HepG2 (cell line): Measurements from ENCODE around the gene STOML1. TPM values are rescaled to one million over a fixed set of nuclear protein-coding genes. Genes with fewer than 3 reads are reported as not detected.

ENCODE experiments used
- BCL6 ChIP-seq: IDR thresholded peaks from 2 replicates; pipeline ENCODE4 v1.6.1; 2016; ENCODE audit warnings: missing genetic modification reagents, missing compliant biosample characterization
- CHD2 ChIP-seq: IDR thresholded peaks from 2 replicates; pipeline ENCODE4 v1.6.1; 2011; ENCODE audit warnings: low read depth, low read length, improper control_type of control experiment
- ETV5 ChIP-seq: IDR thresholded peaks from 2 replicates; pipeline ENCODE4 v1.6.1; 2018; ENCODE audit warnings: missing biosample characterization, missing genetic modification reagents, inconsistent platforms, borderline replicate concordance
- GATAD1 ChIP-seq: IDR thresholded peaks from 2 replicates; pipeline ENCODE4 v1.6.1; 2016; ENCODE audit warnings: missing genetic modification reagents, missing compliant biosample characterization
- GLI4 ChIP-seq: sonication (generic); formaldehyde crosslinking; IDR thresholded peaks from 2 replicates; pipeline ENCODE4 v1.5.1; 2020; ENCODE audit warnings: missing genetic modification reagents, mild to moderate bottlenecking, moderate library complexity, borderline replicate concordance
- HMGA1 ChIP-seq: sonication (generic); formaldehyde crosslinking; conservative IDR thresholded peaks from 2 replicates; pipeline ENCODE4 v1.4.0; 2020; ENCODE audit warnings: missing genetic modification reagents
- KMT2B ChIP-seq: IDR thresholded peaks from 2 replicates; pipeline ENCODE4 v1.6.1; 2016; ENCODE audit warnings: missing genetic modification reagents, missing compliant biosample characterization
- MZF1 ChIP-seq: sonication (generic); formaldehyde crosslinking; IDR thresholded peaks from 2 replicates; pipeline ENCODE4 v1.8.1; 2023; ENCODE audit warnings: mild to moderate bottlenecking, missing genetic modification reagents, borderline replicate concordance
- POLR2AphosphoS2 ChIP-seq: IDR thresholded peaks from 2 replicates; pipeline ENCODE4 v1.6.1; 2011; ENCODE audit warnings: low read depth, low read length, improper control_type of control experiment
- SALL1 ChIP-seq: sonication (generic); formaldehyde crosslinking; IDR thresholded peaks from 2 replicates; pipeline ENCODE4 v1.8.0; 2022; ENCODE audit warnings: mild to moderate bottlenecking, missing genetic modification reagents
- SALL2 ChIP-seq: sonication (generic); formaldehyde crosslinking; IDR thresholded peaks from 2 replicates; pipeline ENCODE4 v1.8.1; 2023; ENCODE audit warnings: mild to moderate bottlenecking, missing genetic modification reagents, inconsistent platforms
- SMAD9 ChIP-seq: sonication (generic); formaldehyde crosslinking; IDR thresholded peaks from 2 replicates; pipeline ENCODE4 v1.5.1; 2020; ENCODE audit warnings: mild to moderate bottlenecking, missing genetic modification reagents
- SMARCC2 ChIP-seq: fragments of 450-650 bp; IDR thresholded peaks from 2 replicates; pipeline ENCODE4 v1.6.1; 2017; ENCODE audit warnings: antibody characterized with exemption, mild to moderate bottlenecking
- SP2 ChIP-seq: sonication (generic); formaldehyde crosslinking; IDR thresholded peaks from 2 replicates; pipeline ENCODE4 v1.5.1; 2020; ENCODE audit warnings: mild to moderate bottlenecking, missing genetic modification reagents
- TEAD2 ChIP-seq: sonication (generic); formaldehyde crosslinking; IDR thresholded peaks from 2 replicates; pipeline ENCODE4 v1.9.0; 2021; ENCODE audit warnings: missing genetic modification reagents
- XBP1 ChIP-seq: sonication (generic); formaldehyde crosslinking; IDR thresholded peaks from 2 replicates; pipeline ENCODE4 v1.5.0; 2020; ENCODE audit warnings: missing genetic modification reagents
- ZFP36L1 ChIP-seq: sonication (generic); formaldehyde crosslinking; IDR thresholded peaks from 2 replicates; pipeline ENCODE4 v1.8.0; 2022; ENCODE audit warnings: mild to moderate bottlenecking, missing genetic modification reagents, moderate library complexity
- ZFP90 ChIP-seq: sonication (generic); formaldehyde crosslinking; IDR thresholded peaks from 2 replicates; pipeline ENCODE4 v1.8.0; 2022; ENCODE audit warnings: missing genetic modification reagents, mild to moderate bottlenecking, inconsistent platforms, borderline replicate concordance
- ZNF205 ChIP-seq: IDR thresholded peaks from 2 replicates; pipeline ENCODE4 v1.6.1; 2018; ENCODE audit warnings: missing biosample characterization, missing genetic modification reagents
- ZNF430 ChIP-seq: sonication (generic); formaldehyde crosslinking; IDR thresholded peaks from 2 replicates; pipeline ENCODE4 v1.9.0; 2021; ENCODE audit warnings: mild to moderate bottlenecking, missing genetic modification reagents
- ZNF546 ChIP-seq: sonication (generic); formaldehyde crosslinking; conservative IDR thresholded peaks from 2 replicates; pipeline ENCODE4 v1.8.1; 2023; ENCODE audit warnings: mild to moderate bottlenecking, missing genetic modification reagents
- ZNF563 ChIP-seq: sonication (generic); formaldehyde crosslinking; IDR thresholded peaks from 2 replicates; pipeline ENCODE4 v1.8.0; 2022; ENCODE audit warnings: mild to moderate bottlenecking, moderate library complexity, missing genetic modification reagents
- ZNF580 ChIP-seq: IDR thresholded peaks from 2 replicates; pipeline ENCODE4 v1.6.1; 2016; ENCODE audit warnings: low read depth, borderline replicate concordance
- ZNF652 ChIP-seq: IDR thresholded peaks from 2 replicates; pipeline ENCODE4 v1.6.1; 2016; ENCODE audit warnings: low read depth, borderline replicate concordance
- ZNF674 ChIP-seq: sonication (generic); formaldehyde crosslinking; IDR thresholded peaks from 2 replicates; pipeline ENCODE4 v1.5.0; 2020; ENCODE audit warnings: low read depth, mild to moderate bottlenecking, missing genetic modification reagents
- ZNF720 ChIP-seq: sonication (generic); formaldehyde crosslinking; IDR thresholded peaks from 2 replicates; pipeline ENCODE4 v1.4.0; 2020; ENCODE audit warnings: missing genetic modification reagents
- ZNF761 ChIP-seq: sonication (generic); formaldehyde crosslinking; conservative IDR thresholded peaks from 2 replicates; pipeline ENCODE4 v1.4.0; 2020; ENCODE audit warnings: mild to moderate bottlenecking, missing genetic modification reagents
- polyA plus RNA-seq, 8 experiments: library from polyadenylated mRNA; depleted of rRNA in 3 of 8; stranded (reverse) in 7 of 8; unstranded in 1 of 8; fragments of >200 nt; fragmentation: Illumina TruSeq in 4 of 8; extraction: Trizol in 4 of 8; gene quantifications; 2 replicates each; pipeline versions ENCODE4 v1.2.1 to v1.2.3, GENCODE V29; 2011 to 2016; ENCODE audit warnings: low read depth in 4 of 8, missing spikeins in 1 of 8, mixed read lengths in 1 of 8; ENCODE audit not compliant: insufficient read depth in 1 of 8
- total RNA-seq, 5 experiments: library from RNA; depleted of rRNA; stranded (reverse); fragments of >200 nt; fragmentation: Illumina TruSeq; extraction: Trizol; gene quantifications; 2 replicates each; pipeline ENCODE4 v1.2.3, GENCODE V29; 2016; ENCODE audit warnings: low read depth in 1 of 5
- TF ChIP-seq, protein P1 (sequence below): sonication (generic); formaldehyde crosslinking; IDR thresholded peaks from 2 replicates; pipeline ENCODE4 v1.5.1; 2020; ENCODE audit warnings: mild to moderate bottlenecking, missing genetic modification reagents, borderline replicate concordance
- TF ChIP-seq, protein P2 (sequence below): sonication (generic); formaldehyde crosslinking; conservative IDR thresholded peaks from 2 replicates; pipeline ENCODE4 v1.8.1; 2023; ENCODE audit warnings: missing genetic modification reagents
- TF ChIP-seq, protein P3 (sequence below): IDR thresholded peaks from 2 replicates; pipeline ENCODE4 v1.6.1; 2016; ENCODE audit warnings: control low read depth

Gene STOML1
- total and polyA plus RNA-seq, 2 of the 13 experiments (the other 11 are each of a cell fraction or from before 2014, with no cell fraction given) = 3.5 to 3.7 TPM

DNA sequence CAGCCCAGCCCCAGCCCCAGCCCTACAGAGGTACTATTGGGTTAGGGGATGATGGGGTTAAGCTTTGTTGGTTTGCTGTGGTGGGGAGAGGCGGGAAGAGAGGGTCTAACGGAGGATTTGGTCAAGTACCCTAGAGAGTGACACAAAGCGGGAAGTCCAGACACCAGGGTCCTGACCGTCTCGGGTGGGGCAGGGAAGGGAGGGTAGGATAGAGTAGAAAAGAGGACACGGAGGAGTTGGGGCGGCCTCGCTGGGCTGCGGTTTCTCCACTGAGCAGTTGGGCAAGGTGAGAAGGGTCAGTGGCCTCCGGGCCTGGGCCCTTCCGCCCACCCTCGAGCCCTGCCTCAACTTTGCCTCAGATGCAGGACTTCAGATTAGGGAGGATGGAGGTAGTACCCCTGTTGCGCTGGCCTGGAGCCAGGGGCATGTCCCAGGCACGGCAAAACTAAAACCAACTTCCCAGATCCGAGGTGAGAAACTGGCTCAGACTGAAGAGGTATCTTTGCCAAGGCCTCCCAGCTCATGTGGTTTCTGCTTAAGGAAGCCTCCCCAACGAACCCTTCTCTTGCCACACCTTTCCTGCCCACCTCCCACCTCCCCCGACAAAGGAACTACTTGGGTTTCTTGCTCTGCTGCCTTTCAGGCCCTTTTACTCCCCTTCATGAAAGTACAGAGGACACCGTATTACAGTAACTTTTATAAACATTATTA lies 3.0 kb upstream of the STOML1 start (continued):
- no peak for TF ChIP-seq SALL2 (CRISPR knock-in tag)
- 0 out of 2 replicates have a peak, but pooled peaks have one; percentile 26 for TF ChIP-seq GLI4 (CRISPR knock-in tag)
- no peak for TF ChIP-seq ETV5 (CRISPR knock-in tag)
- TF ChIP-seq ZFP90 = peak; percentile 21; the same call in 1 of the 2 replicates
- TF ChIP-seq CHD2 = no peak
- TF ChIP-seq, protein P1, sequence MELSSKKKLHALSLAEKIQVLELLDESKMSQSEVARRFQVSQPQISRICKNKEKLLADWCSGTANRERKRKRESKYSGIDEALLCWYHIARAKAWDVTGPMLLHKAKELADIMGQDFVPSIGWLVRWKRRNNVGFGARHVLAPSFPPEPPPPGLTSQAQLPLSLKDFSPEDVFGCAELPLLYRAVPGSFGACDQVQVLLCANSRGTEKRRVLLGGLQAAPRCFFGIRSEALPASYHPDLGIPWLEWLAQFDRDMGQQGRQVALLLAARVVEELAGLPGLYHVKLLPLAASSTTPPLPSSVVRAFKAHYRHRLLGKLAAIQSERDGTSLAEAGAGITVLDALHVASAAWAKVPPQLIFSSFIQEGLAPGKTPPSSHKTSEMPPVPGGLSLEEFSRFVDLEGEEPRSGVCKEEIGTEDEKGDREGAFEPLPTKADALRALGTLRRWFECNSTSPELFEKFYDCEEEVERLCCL (CRISPR knock-in tag) = no peak
- TF ChIP-seq MZF1 (CRISPR knock-in tag) = no peak
- TF ChIP-seq ZNF430 = no peak
- TF ChIP-seq ZNF546 (CRISPR knock-in tag) = no peak
- TF ChIP-seq, protein P2, sequence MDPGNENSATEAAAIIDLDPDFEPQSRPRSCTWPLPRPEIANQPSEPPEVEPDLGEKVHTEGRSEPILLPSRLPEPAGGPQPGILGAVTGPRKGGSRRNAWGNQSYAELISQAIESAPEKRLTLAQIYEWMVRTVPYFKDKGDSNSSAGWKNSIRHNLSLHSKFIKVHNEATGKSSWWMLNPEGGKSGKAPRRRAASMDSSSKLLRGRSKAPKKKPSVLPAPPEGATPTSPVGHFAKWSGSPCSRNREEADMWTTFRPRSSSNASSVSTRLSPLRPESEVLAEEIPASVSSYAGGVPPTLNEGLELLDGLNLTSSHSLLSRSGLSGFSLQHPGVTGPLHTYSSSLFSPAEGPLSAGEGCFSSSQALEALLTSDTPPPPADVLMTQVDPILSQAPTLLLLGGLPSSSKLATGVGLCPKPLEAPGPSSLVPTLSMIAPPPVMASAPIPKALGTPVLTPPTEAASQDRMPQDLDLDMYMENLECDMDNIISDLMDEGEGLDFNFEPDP (CRISPR knock-in tag) = 0 out of 2 replicates have a peak, but pooled peaks have one; percentile 35
- TF ChIP-seq TEAD2 = no peak
- TF ChIP-seq XBP1 (CRISPR knock-in tag) = no peak
- TF ChIP-seq ZNF761 (CRISPR knock-in tag) = no peak
- no peak for TF ChIP-seq BCL6 (CRISPR knock-in tag)
- TF ChIP-seq ZNF674 = no peak
- no peak for TF ChIP-seq SALL1 (CRISPR knock-in tag)
- TF ChIP-seq SP2 (CRISPR knock-in tag) = no peak
- TF ChIP-seq ZNF652 (CRISPR knock-in tag) = peak; percentile 49; the same call in 1 of the 2 replicates
- no peak for TF ChIP-seq GATAD1 (CRISPR knock-in tag)
- no peak for TF ChIP-seq HMGA1
- no peak for TF ChIP-seq ZNF205 (CRISPR knock-in tag)
- no peak for TF ChIP-seq POLR2AphosphoS2
- no peak for TF ChIP-seq KMT2B (CRISPR knock-in tag)
- no peak for TF ChIP-seq ZNF563 (CRISPR knock-in tag)
- TF ChIP-seq, protein P3, sequence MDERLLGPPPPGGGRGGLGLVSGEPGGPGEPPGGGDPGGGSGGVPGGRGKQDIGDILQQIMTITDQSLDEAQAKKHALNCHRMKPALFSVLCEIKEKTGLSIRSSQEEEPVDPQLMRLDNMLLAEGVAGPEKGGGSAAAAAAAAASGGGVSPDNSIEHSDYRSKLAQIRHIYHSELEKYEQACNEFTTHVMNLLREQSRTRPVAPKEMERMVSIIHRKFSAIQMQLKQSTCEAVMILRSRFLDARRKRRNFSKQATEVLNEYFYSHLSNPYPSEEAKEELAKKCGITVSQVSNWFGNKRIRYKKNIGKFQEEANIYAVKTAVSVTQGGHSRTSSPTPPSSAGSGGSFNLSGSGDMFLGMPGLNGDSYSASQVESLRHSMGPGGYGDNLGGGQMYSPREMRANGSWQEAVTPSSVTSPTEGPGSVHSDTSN = no peak
- no peak for TF ChIP-seq ZNF720 (CRISPR knock-in tag)
- no peak for TF ChIP-seq ZFP36L1
- TF ChIP-seq SMAD9 (CRISPR knock-in tag) = no peak
- no peak for TF ChIP-seq SMARCC2
- TF ChIP-seq ZNF580 (CRISPR knock-in tag) = no peak
